Measurements from ENCODE around the gene CDC34.

CDC34 gene

DNA sequence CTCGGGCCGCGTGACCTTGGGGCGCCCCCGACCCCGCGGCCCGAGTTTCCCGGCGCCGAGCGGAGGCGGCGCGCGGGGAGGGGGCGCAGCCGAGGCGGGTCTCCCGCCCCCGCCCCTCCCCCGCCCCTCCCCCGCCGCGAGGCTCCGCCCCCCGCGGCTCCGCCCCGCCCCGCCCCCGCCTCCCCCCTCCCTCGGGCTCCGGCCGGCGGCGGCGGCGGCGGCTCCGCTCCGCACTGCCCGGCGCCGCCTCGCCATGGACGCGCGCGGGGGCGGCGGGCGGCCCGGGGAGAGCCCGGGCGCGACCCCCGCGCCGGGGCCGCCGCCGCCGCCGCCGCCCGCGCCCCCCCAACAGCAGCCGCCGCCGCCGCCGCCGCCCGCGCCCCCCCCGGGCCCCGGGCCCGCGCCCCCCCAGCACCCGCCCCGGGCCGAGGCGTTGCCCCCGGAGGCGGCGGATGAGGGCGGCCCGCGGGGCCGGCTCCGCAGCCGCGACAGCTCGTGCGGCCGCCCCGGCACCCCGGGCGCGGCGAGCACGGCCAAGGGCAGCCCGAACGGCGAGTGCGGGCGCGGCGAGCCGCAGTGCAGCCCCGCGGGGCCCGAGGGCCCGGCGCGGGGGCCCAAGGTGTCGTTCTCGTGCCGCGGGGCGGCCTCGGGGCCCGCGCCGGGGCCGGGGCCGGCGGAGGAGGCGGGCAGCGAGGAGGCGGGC lies 58.3 kb downstream of the CDC34 start, which contains the start of gene HCN2:
TSS of gene HCN2 (plus strand) at position 189 of the 703 bp plus-strand sequence. CDS start at position 254, 65 bp downstream.
- no peak for DNase-seq

DNA sequence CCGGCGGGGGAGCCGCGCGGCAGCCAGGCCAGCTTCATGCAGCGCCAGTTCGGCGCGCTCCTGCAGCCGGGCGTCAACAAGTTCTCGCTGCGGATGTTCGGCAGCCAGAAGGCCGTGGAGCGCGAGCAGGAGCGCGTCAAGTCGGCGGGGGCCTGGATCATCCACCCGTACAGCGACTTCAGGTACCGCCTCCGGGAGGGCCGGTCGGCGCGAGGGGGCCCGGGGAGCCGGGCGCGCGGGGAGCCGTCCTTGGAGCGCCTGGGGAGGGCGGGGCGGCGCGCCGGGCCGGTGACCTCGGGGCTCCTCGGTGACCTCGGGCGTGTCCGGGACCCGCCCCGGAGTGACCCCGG lies 58.8 kb downstream of the CDC34 start:
- DNase-seq = no peak

DNA sequence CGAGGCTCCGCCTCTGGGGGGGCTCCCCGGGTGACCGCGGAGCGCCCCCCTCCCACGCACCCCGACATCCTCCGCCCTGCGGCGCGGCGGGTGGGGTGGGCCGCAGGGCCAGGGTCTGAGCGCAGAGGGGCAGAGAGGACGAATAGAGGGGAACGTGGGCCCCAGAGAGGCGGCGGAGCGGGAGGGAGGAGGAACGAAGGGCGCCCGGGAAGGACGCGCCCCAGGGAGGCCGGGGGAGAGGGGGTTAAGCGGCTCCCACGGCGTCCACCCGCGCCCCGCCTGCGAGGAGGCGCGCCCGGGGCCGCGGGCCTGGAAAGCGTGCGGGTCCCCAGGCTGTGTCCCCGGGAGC lies 59.2 kb downstream of the CDC34 start:
- DNase-seq = no peak

DNA sequence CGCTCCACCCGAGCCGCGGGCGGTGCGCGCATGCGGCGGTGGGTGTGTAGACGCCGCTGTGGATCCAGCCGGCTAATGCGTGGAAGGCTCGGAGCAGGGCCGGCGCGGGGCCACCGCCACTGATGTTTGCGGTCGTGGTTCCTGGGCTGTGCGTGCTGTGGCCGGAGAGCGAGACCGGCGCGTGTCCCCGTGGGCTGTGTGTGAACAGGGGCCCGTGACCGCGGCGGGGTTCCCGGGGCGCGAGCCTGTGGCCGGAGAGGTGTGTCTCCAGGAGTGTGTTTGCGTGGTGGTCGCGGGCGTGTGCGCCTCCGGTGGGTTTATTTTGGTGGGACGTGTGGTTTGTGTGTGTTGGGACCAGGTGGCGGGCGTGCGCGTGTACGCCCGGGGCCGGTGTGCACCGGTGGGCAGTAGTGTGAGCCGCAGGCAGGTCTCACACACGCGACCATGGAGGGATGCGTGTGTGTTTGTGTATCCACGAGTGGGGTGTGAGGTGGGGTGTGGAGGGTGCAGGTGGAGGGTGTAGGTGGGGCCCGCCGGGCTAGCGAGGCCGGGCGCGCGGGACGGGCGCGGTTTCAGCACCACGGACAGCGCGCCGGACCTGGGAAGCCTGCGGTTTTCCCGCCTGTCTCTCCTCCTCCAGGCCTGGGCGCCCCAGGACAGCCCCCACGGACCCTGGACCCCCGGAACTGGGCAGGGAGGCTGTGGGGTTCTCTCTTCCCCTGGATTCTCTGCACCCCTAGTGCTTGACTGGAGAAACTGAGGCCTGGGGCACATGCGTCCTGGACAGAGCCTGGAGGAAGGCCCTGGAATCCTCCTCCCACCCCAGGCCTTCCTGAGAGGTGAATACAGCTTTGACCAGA lies 59.8 kb downstream of the CDC34 start:
- no peak for DNase-seq

Measured in T-helper 9 cell (primary cell).